ENCODE data around the gene ZNF85.
"Not testable (repeated sequence)": the region's sequence is repeated elsewhere in the genome, so short reads cannot be mapped to it uniquely, and the experiment has no call there.

Gene ZNF85

DNA sequence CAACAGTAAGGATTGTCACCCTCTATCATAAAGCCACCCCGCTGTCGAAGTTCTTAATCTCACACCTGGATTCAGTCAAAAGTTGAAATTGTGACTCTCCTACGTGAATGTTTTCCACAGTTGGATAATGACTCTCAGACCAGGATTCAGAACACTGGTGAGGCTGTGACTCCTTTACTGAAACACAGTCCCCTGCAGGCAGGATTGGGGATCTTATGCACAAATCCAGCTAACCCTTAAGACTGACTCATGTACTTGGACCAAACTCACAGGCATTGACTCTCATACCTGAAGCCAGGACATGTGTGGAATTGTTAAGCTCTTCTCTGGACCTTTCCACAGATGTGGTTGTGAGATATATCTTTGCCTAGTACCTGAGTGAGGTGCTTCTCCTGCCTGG is 46.8 kb downstream of the ZNF85 start:
- Histone ChIP-seq H3K4me1 (ENCODE audit: control insufficient read depth, insufficient read depth, low read length) (no peaks in the 10 kb centered on the region), H3K27me3 (ENCODE audit: control insufficient read depth, insufficient read depth, low read length) (no peaks in the 10 kb centered on the region), H3K36me3 (ENCODE audit: control insufficient read depth, insufficient read depth, low read length) (no peaks in the 10 kb centered on the region), H3K9ac (ENCODE audit: low read length) (no peak overlapping the region), H3K4me3 (ENCODE audit: low read depth, low read length) (no peak overlapping the region), H3K9me3 (ENCODE audit: control insufficient read depth, insufficient read depth, low read depth, low read length) (no peaks in the 10 kb centered on the region; the same call in 1 of the 2 replicates), H3K27ac (ENCODE audit: low read depth, low read length) (no peak overlapping the region)

DNA sequence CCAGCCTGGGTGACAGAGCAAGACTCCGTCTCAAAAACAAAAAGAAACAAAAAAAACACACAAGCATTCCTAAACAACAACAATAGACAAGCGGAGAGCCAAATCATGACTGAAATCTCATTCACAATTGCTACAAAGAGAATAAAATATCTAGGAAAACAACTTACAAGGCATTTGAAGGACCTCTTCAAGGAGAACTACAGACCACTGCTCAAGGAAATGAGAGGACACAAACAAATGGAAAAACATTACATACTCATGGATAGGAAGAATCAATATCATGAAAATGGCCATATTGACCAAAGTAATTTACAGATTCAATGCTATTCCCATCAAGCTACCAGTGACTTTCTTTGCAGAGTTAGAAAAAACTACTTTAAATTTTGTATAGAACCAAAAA is 69.7 kb downstream of the ZNF85 start:
- H3K27me3 ChIP-seq (ENCODE audit: control insufficient read depth, insufficient read depth, low read length); H3K9ac ChIP-seq (ENCODE audit: low read length); H3K4me3 ChIP-seq (ENCODE audit: low read depth, low read length); H3K9me3 ChIP-seq (ENCODE audit: control insufficient read depth, insufficient read depth, low read depth, low read length); H3K36me3 ChIP-seq (ENCODE audit: control insufficient read depth, insufficient read depth, low read length); H3K27ac ChIP-seq (ENCODE audit: low read depth, low read length); H3K4me1 ChIP-seq (ENCODE audit: control insufficient read depth, insufficient read depth, low read length): not testable (repeated sequence)

GRCh38 chr19:20999731-21000352 is 76.8 kb downstream of the ZNF85 start:
- Histone ChIP-seq H3K27ac (ENCODE audit: low read depth, low read length) (peak overlapping the region; percentile 32; the same call in 1 of the 2 replicates), H3K9me3 (ENCODE audit: control insufficient read depth, insufficient read depth, low read depth, low read length) (no peaks in the 10 kb centered on the region), H3K9ac (ENCODE audit: low read length) (peak overlapping the region; percentile 72), H3K4me3 (ENCODE audit: low read depth, low read length) (peak overlapping the region; percentile 79), H3K27me3 (ENCODE audit: control insufficient read depth, insufficient read depth, low read length) (no peaks in the 10 kb centered on the region), H3K4me1 (ENCODE audit: control insufficient read depth, insufficient read depth, low read length) (no peaks in the 10 kb centered on the region), H3K36me3 (ENCODE audit: control insufficient read depth, insufficient read depth, low read length) (no peaks in the 10 kb centered on the region)

All from HUES6 (cell line).